GM23248 (cell line): ENCODE data around the gene THAP2.

Experiments
- EZH2 ChIP-seq: fragments of 200-600 bp; sonication (generic); IDR thresholded peaks from 2 replicates; pipeline ENCODE4 v1.6.1; 2018; ENCODE audit warnings: antibody characterized with exemption, mild to moderate bottlenecking; ENCODE audit not compliant: insufficient read depth, poor library complexity, severe bottlenecking
- EZH2phosphoT487 ChIP-seq: fragments of 200-600 bp; sonication (generic); IDR thresholded peaks from 2 replicates; pipeline ENCODE4 v1.6.1; 2018; ENCODE audit warnings: antibody characterized with exemption, moderate library complexity, mild to moderate bottlenecking, low read depth; ENCODE audit not compliant: insufficient read depth

DNA sequence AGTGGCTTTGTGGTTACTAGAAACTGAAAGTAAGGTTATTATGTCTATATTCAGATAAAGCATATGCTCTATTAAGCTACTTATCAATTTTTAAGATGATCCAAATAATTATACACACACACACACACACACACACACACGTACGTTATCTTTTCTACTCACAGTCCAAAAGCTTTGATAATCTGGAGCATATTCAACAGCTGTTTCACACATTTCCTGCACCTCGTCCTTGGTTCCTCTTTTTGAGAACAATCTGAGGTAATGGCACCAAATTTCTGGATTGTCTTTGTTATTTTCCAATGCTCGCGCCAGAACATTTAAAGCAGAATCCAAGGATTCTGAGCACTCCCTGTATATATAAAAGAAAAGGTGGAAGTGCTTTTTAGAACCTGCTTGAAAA lies 38.0 kb upstream of the THAP2 start:
- TF ChIP-seq EZH2 (no peak), EZH2phosphoT487 (no peak)
